Stimulated activated CD4-positive, alpha-beta T cell treated with anti-CD3 and anti-CD28 coated beads, Interleukin-15, amount 100 ng/mL, for 24 hours (primary cell): ENCODE data around the gene OR6K6.
A peak's percentile ranks its signal among the peaks of the same experiment; 100 is the strongest.

ENCODE experiments used
- DNase-seq: peaks from one replicate; pipeline ENCODE4 v3.0.0-alpha.2; 2020

OR6K6 gene

GRCh38 chr1:158754420-158754819 lies at the start of gene OR6K6:
Gene OR6K6 (plus strand): TSS chr1:158754720. CDS start chr1:158754888, 168 bp downstream.
- DNase-seq: no peak

GRCh38 chr1:158706096-158706495 lies 48.4 kb upstream of the OR6K6 start:
- DNase-seq: no peak

GRCh38 chr1:158711098-158711497 lies 43.4 kb upstream of the OR6K6 start:
- DNase-seq: no peak

- DNase-seq: no peak
Measured at GRCh38 chr1:158714754-158715153, 39.8 kb upstream of the OR6K6 start.

- no peak for DNase-seq
Measured at GRCh38 chr1:158716335-158716734, 38.2 kb upstream of the OR6K6 start.

- no peak for DNase-seq
Measured at GRCh38 chr1:158717344-158717743, 37.2 kb upstream of the OR6K6 start.

- DNase-seq: no peak
Measured at GRCh38 chr1:158719664-158720063, 34.9 kb upstream of the OR6K6 start.

GRCh38 chr1:158720620-158721019 lies 33.9 kb upstream of the OR6K6 start, which contains the start of gene OR6K3:
Gene OR6K3 (minus strand): TSS chr1:158720720. CDS start chr1:158718115, 2,605 bp downstream.
- no peak for DNase-seq

GRCh38 chr1:158724442-158724841 lies 30.1 kb upstream of the OR6K6 start:
- DNase-seq: no peak

GRCh38 chr1:158728510-158729225 lies 25.9 kb upstream of the OR6K6 start:
- no peak for DNase-seq

- DNase-seq: no peak
Measured at GRCh38 chr1:158730453-158730852, 24.1 kb upstream of the OR6K6 start.

GRCh38 chr1:158731707-158732106 lies 22.8 kb upstream of the OR6K6 start:
- no peak for DNase-seq

- DNase-seq: no peak
Measured at GRCh38 chr1:158732524-158732923, 22.0 kb upstream of the OR6K6 start.

GRCh38 chr1:158735848-158736247 lies 18.7 kb upstream of the OR6K6 start:
- no peak for DNase-seq

- no peak for DNase-seq
Measured at GRCh38 chr1:158752155-158752712, 2.3 kb upstream of the OR6K6 start.

- no peak for DNase-seq
Measured at GRCh38 chr1:158771950-158772866, 17.7 kb downstream of the OR6K6 start, which contains the start of gene OR6N1. Gene OR6N1 (minus strand): TSS chr1:158772195. CDS start chr1:158766682, 5,513 bp downstream.

GRCh38 chr1:158781104-158781503 lies 26.6 kb downstream of the OR6K6 start, which contains the start of gene OR6N2:
Gene OR6N2 (minus strand): TSS chr1:158781204. CDS start chr1:158777635, 3,569 bp downstream.
- no peak for DNase-seq

- DNase-seq: peak; percentile 54
Measured at GRCh38 chr1:158793604-158794003, 39.1 kb downstream of the OR6K6 start.

- no peak for DNase-seq
Measured at GRCh38 chr1:158794247-158794646, 39.7 kb downstream of the OR6K6 start.

- no peak for DNase-seq
Measured at GRCh38 chr1:158798531-158798930, 44.0 kb downstream of the OR6K6 start.

GRCh38 chr1:158799689-158800088 lies 45.2 kb downstream of the OR6K6 start:
- peak; percentile 21 for DNase-seq

- no peak for DNase-seq
Measured at GRCh38 chr1:158800526-158800925, 46.0 kb downstream of the OR6K6 start.

- no peak for DNase-seq
Measured at GRCh38 chr1:158801396-158801795, 46.9 kb downstream of the OR6K6 start.
